ENCODE results near the gene CSNK1A1L.

The CSNK1A1L gene

DNA sequence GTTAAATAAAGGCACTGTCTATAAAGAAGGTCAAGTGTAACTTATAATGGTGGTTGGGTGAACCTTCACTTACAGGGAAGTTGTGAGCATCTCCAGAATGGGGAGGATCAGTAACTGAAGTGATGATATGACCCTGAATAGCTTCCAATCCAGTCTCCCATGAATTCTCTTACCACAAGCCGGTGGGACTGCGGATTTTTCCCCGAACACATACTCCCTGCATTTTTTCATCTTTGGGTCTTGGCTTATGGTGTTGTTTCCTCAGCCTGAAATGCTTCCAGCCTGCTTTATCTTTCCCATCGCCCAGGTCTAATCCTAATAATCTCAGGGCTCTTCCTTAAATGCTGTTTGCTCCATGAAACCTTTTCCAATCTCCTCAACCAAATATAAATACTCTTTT is 2.0 kb upstream of the CSNK1A1L start:
- H3K4me1 ChIP-seq (ENCODE audit: control insufficient read depth, insufficient read depth, low read length), result peaks cover 21% of the 10 kb centered on the region
- no peaks in the 10 kb centered on the region for H3K9me3 ChIP-seq (ENCODE audit: control insufficient read depth, insufficient read depth, low read length)
- no peak overlapping the region for H3K27ac ChIP-seq (ENCODE audit: low read depth, low read length)
- H3K9ac ChIP-seq (ENCODE audit: low read depth, low read length), result no peak overlapping the region
- H3K27me3 ChIP-seq (ENCODE audit: control insufficient read depth, insufficient read depth, low read length), result no peaks in the 10 kb centered on the region
- no peak overlapping the region for H3K4me3 ChIP-seq (ENCODE audit: low read depth, low read length)
- H3K36me3 ChIP-seq (ENCODE audit: control insufficient read depth, insufficient read depth, low read length), result no peaks in the 10 kb centered on the region

DNA sequence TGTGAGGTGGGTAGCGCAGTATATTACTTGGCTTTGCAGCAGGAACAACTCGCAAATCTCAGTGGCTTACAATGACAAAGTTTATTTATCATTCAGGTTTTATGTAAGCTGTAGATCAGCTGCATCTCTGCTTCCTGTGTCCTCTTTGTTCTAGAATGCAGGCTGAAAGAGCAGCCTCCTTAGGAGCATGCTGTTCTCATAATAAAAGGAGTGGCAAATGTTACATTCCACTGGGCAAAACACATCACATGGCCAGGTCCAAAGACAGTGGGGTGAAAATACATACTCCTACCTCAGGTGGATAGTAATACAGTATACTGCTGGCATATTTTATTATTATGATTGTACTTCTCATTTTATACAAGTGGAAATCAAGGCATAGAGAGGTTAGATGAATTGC is 1.2 kb upstream of the CSNK1A1L start:
- Histone ChIP-seq H3K27me3 (ENCODE audit: control insufficient read depth, insufficient read depth, low read length) (no peaks in the 10 kb centered on the region), H3K9ac (ENCODE audit: low read depth, low read length) (no peak overlapping the region), H3K4me1 (ENCODE audit: control insufficient read depth, insufficient read depth, low read length) (peaks cover 21% of the 10 kb centered on the region), H3K4me3 (ENCODE audit: low read depth, low read length) (no peak overlapping the region), H3K27ac (ENCODE audit: low read depth, low read length) (peak overlapping the region; percentile 43), H3K36me3 (ENCODE audit: control insufficient read depth, insufficient read depth, low read length) (no peaks in the 10 kb centered on the region), H3K9me3 (ENCODE audit: control insufficient read depth, insufficient read depth, low read length) (no peaks in the 10 kb centered on the region)

DNA sequence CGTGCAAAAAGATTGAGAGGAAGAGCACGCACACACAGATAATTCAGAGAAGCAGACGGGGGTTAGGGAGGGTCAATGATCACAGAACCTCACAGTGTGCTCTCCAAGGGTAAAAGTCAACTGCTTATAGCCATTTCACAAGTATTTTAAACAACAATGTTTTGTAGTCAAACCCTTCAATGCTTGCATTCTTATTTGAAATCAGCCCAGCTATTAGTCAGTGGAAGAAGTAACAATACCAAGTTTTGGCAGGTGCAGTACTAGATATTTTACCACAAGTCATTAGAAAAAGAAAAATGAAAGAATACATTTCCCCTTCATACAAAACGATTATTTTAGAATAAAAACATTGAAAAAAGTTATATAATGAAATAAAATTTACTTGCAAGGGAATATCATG is 2.6 kb downstream of the CSNK1A1L start:
- H3K36me3 ChIP-seq (ENCODE audit: control insufficient read depth, insufficient read depth, low read length), result no peaks in the 10 kb centered on the region
- H3K27me3 ChIP-seq (ENCODE audit: control insufficient read depth, insufficient read depth, low read length), result no peaks in the 10 kb centered on the region
- no peak overlapping the region for H3K9ac ChIP-seq (ENCODE audit: low read depth, low read length)
- H3K9me3 ChIP-seq (ENCODE audit: control insufficient read depth, insufficient read depth, low read length), result no peaks in the 10 kb centered on the region
- H3K27ac ChIP-seq (ENCODE audit: low read depth, low read length), result no peak overlapping the region
- H3K4me3 ChIP-seq (ENCODE audit: low read depth, low read length), result no peak overlapping the region
- H3K4me1 ChIP-seq (ENCODE audit: control insufficient read depth, insufficient read depth, low read length), result peaks cover 21% of the 10 kb centered on the region

DNA sequence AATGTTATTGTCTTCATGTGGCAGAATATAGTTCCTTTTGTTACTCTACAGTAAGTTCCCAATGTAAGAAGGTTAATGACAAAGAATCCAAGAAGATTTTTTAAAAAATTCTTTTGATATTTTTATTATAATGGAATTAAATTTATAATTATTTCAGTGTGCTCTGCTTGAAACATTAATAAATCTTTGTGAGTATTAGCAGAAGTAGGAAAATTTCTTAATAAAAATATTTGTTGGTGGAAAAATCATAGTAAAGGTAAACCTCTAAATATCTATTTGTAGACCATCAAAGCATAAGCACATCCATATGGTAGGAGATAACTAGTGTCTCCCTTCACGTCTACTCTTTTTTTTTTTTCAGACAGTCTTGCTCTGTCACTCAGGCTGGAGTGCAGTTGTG is 4.3 kb downstream of the CSNK1A1L start:
- no peaks in the 10 kb centered on the region for H3K9me3 ChIP-seq (ENCODE audit: control insufficient read depth, insufficient read depth, low read length)
- no peak overlapping the region for H3K9ac ChIP-seq (ENCODE audit: low read depth, low read length)
- H3K36me3 ChIP-seq (ENCODE audit: control insufficient read depth, insufficient read depth, low read length), result no peaks in the 10 kb centered on the region
- no peak overlapping the region for H3K4me3 ChIP-seq (ENCODE audit: low read depth, low read length)
- no peak overlapping the region for H3K27ac ChIP-seq (ENCODE audit: low read depth, low read length)
- no peaks in the 10 kb centered on the region for H3K27me3 ChIP-seq (ENCODE audit: control insufficient read depth, insufficient read depth, low read length)
- H3K4me1 ChIP-seq (ENCODE audit: control insufficient read depth, insufficient read depth, low read length), result peaks cover 7% of the 10 kb centered on the region

DNA sequence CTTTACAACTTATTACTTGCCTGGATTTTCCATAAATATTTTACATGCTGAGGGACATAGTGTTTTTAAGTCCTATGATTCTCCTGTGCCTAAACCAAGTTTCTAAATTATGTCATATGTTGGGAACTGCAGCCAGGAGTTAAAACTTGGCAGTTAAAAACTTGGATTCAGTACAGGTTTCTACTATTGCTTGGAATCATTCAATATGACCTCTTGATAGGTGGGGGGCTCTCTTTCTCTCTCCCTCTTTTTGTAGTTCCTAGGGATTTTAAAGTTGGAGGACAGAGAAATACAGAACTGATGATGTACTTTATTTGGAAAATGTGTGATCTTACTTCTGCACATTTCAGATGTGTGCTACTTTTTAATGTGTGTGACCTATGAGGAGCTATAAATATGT is 4.7 kb downstream of the CSNK1A1L start:
- no peaks in the 10 kb centered on the region for H3K36me3 ChIP-seq (ENCODE audit: control insufficient read depth, insufficient read depth, low read length)
- H3K4me3 ChIP-seq (ENCODE audit: low read depth, low read length), result no peak overlapping the region
- peaks cover 7% of the 10 kb centered on the region; the same call in 1 of the 2 replicates for H3K4me1 ChIP-seq (ENCODE audit: control insufficient read depth, insufficient read depth, low read length)
- H3K9me3 ChIP-seq (ENCODE audit: control insufficient read depth, insufficient read depth, low read length), result no peaks in the 10 kb centered on the region
- H3K9ac ChIP-seq (ENCODE audit: low read depth, low read length), result no peak overlapping the region
- no peak overlapping the region for H3K27ac ChIP-seq (ENCODE audit: low read depth, low read length)
- H3K27me3 ChIP-seq (ENCODE audit: control insufficient read depth, insufficient read depth, low read length), result no peaks in the 10 kb centered on the region

DNA sequence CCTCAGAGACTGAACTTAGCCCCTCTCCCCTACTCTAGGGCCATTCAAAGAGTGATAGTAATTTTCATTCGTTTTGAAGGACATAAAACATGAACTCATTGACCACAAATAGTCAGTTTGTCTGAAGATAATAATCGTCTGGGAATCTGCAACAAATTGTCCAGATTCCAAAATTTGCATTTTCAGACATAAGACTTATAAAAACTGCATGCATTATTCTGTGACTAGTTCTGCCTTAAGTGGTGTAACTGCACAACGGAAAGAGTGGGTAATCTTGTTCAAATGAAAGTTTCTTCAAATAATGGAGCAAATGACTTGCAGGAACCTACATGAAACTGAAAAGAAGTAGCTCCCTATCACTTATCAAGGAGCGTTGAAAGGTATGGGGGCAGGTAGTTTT is 8.4 kb downstream of the CSNK1A1L start:
- Histone ChIP-seq H3K9me3 (ENCODE audit: control insufficient read depth, insufficient read depth, low read length) (no peaks in the 10 kb centered on the region), H3K27me3 (ENCODE audit: control insufficient read depth, insufficient read depth, low read length) (no peaks in the 10 kb centered on the region), H3K9ac (ENCODE audit: low read depth, low read length) (no peak overlapping the region), H3K27ac (ENCODE audit: low read depth, low read length) (no peak overlapping the region), H3K4me1 (ENCODE audit: control insufficient read depth, insufficient read depth, low read length) (no peaks in the 10 kb centered on the region), H3K4me3 (ENCODE audit: low read depth, low read length) (no peak overlapping the region), H3K36me3 (ENCODE audit: control insufficient read depth, insufficient read depth, low read length) (no peaks in the 10 kb centered on the region)

DNA sequence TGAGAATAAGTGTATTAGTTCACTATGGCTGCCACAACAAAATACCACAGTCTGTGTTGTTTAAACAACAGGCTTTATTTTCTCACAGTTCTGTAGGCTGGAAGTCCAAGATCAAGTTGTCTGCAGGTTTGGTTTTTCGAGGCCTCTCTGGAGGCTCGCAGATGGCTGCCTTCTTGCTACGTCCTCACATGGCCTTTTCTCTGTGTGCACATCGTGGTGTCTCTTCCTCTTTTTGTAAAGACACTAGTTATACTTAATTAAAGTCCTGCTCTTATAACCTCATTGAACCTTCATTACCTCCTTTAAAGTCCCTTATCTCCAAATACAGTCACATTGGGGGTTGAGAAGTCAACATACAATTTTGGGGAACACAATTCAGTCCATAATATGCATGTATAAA is 10.6 kb downstream of the CSNK1A1L start:
- no peak overlapping the region for H3K9ac ChIP-seq (ENCODE audit: low read depth, low read length)
- H3K4me1 ChIP-seq (ENCODE audit: control insufficient read depth, insufficient read depth, low read length), result no peaks in the 10 kb centered on the region
- no peak overlapping the region for H3K4me3 ChIP-seq (ENCODE audit: low read depth, low read length)
- no peaks in the 10 kb centered on the region for H3K9me3 ChIP-seq (ENCODE audit: control insufficient read depth, insufficient read depth, low read length)
- H3K27me3 ChIP-seq (ENCODE audit: control insufficient read depth, insufficient read depth, low read length), result no peaks in the 10 kb centered on the region
- no peak overlapping the region for H3K27ac ChIP-seq (ENCODE audit: low read depth, low read length)
- no peaks in the 10 kb centered on the region for H3K36me3 ChIP-seq (ENCODE audit: control insufficient read depth, insufficient read depth, low read length)

DNA sequence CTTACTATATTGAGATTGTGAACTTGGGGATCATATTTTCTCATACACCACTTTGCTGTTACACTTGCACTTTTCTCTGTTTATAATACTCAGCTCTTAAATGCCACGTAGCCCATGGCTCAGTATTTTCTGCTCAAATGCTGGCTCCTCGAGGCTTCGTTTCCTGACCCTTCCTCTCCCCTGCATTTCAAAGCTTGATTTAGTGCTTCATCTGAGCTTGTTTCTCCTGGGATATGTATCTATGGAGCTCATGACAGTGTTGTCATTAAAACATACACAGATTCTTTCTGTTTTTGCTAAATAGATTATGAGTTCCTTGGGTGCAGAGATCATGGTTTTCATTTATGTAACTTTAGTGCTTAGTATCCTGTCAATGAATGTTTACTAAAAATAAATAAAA is 11.4 kb downstream of the CSNK1A1L start:
- no peaks in the 10 kb centered on the region for H3K27me3 ChIP-seq (ENCODE audit: control insufficient read depth, insufficient read depth, low read length)
- no peaks in the 10 kb centered on the region for H3K36me3 ChIP-seq (ENCODE audit: control insufficient read depth, insufficient read depth, low read length)
- no peaks in the 10 kb centered on the region for H3K4me1 ChIP-seq (ENCODE audit: control insufficient read depth, insufficient read depth, low read length)
- no peak overlapping the region for H3K9ac ChIP-seq (ENCODE audit: low read depth, low read length)
- no peak overlapping the region for H3K27ac ChIP-seq (ENCODE audit: low read depth, low read length)
- no peak overlapping the region for H3K4me3 ChIP-seq (ENCODE audit: low read depth, low read length)
- H3K9me3 ChIP-seq (ENCODE audit: control insufficient read depth, insufficient read depth, low read length), result no peaks in the 10 kb centered on the region

DNA sequence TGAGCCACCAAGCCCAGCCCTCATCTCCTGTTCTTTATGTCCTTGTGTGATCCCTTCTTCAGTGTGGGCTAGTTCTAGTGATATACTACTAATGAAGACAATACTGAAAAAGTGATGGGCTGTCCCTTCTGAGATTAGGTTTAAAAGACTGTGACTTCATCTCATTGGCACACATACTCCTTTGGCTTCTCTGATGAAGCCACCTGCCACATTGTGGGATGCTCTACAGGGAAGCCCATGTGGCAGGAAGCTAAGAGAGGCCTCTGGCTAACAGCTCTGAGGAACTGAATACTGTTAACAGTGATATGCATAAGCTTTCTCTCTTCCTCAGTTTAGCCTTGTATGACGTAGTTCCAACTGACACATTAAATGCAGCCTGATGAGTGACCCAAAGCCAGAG is 13.6 kb downstream of the CSNK1A1L start:
- Histone ChIP-seq H3K27me3 (ENCODE audit: control insufficient read depth, insufficient read depth, low read length) (no peaks in the 10 kb centered on the region), H3K36me3 (ENCODE audit: control insufficient read depth, insufficient read depth, low read length) (no peaks in the 10 kb centered on the region), H3K27ac (ENCODE audit: low read depth, low read length) (no peak overlapping the region), H3K9me3 (ENCODE audit: control insufficient read depth, insufficient read depth, low read length) (no peaks in the 10 kb centered on the region), H3K4me1 (ENCODE audit: control insufficient read depth, insufficient read depth, low read length) (no peaks in the 10 kb centered on the region), H3K4me3 (ENCODE audit: low read depth, low read length) (no peak overlapping the region), H3K9ac (ENCODE audit: low read depth, low read length) (no peak overlapping the region)

DNA sequence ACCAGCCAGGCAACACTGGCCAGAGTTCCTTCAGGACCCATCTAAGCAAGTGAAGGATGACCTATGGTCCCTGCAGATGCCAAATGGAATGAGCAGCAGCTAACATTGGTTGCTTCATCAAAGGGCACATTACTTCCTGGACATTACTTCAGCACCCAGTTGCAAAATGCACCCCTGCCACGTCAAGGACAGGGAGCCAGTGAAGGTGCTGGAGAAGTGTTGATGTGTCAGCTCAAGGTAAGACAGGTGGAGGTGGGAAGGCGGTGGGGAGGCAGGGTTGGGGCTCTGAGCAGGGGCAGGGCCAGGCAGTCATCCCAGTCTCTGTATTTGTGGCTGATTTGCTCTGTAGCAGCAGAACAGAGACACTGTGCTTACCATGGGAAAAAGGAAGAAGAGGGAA is 14.6 kb downstream of the CSNK1A1L start:
- H3K27ac ChIP-seq (ENCODE audit: low read depth, low read length), result no peak overlapping the region
- H3K9me3 ChIP-seq (ENCODE audit: control insufficient read depth, insufficient read depth, low read length), result no peaks in the 10 kb centered on the region
- H3K27me3 ChIP-seq (ENCODE audit: control insufficient read depth, insufficient read depth, low read length), result no peaks in the 10 kb centered on the region
- H3K36me3 ChIP-seq (ENCODE audit: control insufficient read depth, insufficient read depth, low read length), result no peaks in the 10 kb centered on the region
- H3K4me3 ChIP-seq (ENCODE audit: low read depth, low read length), result no peak overlapping the region
- H3K9ac ChIP-seq (ENCODE audit: low read depth, low read length), result no peak overlapping the region
- H3K4me1 ChIP-seq (ENCODE audit: control insufficient read depth, insufficient read depth, low read length), result no peaks in the 10 kb centered on the region

DNA sequence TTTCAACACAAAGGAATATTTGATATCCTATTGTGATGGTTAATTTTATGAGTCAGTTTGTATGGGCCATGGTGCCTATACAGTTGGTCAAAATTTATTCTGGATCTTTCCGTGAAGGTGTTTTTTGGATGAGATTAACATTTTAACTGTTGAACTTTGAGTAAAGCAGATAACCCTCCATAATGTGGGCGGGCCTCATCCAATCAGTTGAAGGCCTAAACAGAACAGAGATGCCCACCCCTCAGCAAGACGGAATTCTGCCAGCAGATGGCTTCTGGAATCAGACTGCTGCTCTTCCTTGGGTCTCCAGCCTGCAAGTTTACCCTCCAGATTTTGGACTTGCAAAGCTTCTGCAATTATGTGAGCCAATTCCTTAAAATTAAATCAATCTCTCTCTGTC is 16.0 kb downstream of the CSNK1A1L start:
- Histone ChIP-seq H3K9ac (ENCODE audit: low read depth, low read length) (no peak overlapping the region), H3K27me3 (ENCODE audit: control insufficient read depth, insufficient read depth, low read length) (no peaks in the 10 kb centered on the region), H3K9me3 (ENCODE audit: control insufficient read depth, insufficient read depth, low read length) (no peaks in the 10 kb centered on the region), H3K36me3 (ENCODE audit: control insufficient read depth, insufficient read depth, low read length) (no peaks in the 10 kb centered on the region), H3K4me1 (ENCODE audit: control insufficient read depth, insufficient read depth, low read length) (no peaks in the 10 kb centered on the region), H3K27ac (ENCODE audit: low read depth, low read length) (no peak overlapping the region), H3K4me3 (ENCODE audit: low read depth, low read length) (no peak overlapping the region)

DNA sequence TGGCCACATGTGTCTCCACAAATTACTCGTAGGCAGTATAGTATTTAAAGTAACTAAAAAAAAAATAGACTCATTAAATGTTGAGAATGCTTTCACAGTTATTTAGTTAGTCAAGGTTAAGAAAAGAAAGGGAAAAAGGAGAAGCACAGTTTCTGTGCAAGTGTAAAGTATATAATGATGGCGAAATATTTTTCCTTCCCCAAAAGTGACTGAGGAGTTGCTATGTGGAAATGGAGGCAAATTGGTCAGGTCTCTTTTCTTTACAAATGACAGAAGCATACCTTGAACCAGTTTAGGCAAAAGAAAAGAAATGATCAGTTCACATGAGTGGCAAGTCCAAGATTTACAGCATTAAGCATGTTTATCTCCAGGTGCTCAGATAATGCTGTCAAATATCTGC is 18.0 kb downstream of the CSNK1A1L start:
- no peak overlapping the region for H3K9ac ChIP-seq (ENCODE audit: low read depth, low read length)
- no peaks in the 10 kb centered on the region for H3K27me3 ChIP-seq (ENCODE audit: control insufficient read depth, insufficient read depth, low read length)

More for the DNA sequence above, 18.0 kb downstream of the CSNK1A1L start:
- Histone ChIP-seq H3K4me3 (ENCODE audit: low read depth, low read length) (no peak overlapping the region), H3K4me1 (ENCODE audit: control insufficient read depth, insufficient read depth, low read length) (no peaks in the 10 kb centered on the region), H3K27ac (ENCODE audit: low read depth, low read length) (no peak overlapping the region), H3K9me3 (ENCODE audit: control insufficient read depth, insufficient read depth, low read length) (no peaks in the 10 kb centered on the region), H3K36me3 (ENCODE audit: control insufficient read depth, insufficient read depth, low read length) (no peaks in the 10 kb centered on the region)
